GM18517 (cell line): ENCODE data around the gene FAM107B.
"Not testable (repeated sequence)": the region's sequence is repeated elsewhere in the genome, so short reads cannot be mapped to it uniquely, and the experiment has no call there.

Source experiments
- ATAC-seq: cut with Tn5 transposase; IDR thresholded peaks from one replicate; pipeline ENCODE4 v1.9.1; 2021; ENCODE audit warnings: mild to moderate bottlenecking, moderate library complexity; ENCODE audit not compliant: unreplicated experiment

Gene FAM107B

GRCh38 chr10:14774797-14775196, at the start of gene FAM107B:
Gene FAM107B (minus strand): TSS chr10:14774897. CDS start chr10:14774663, 234 bp downstream.
- no peak for ATAC-seq

- no peak for ATAC-seq
Observed at GRCh38 chr10:14823966-14824365, 49.3 kb upstream of the FAM107B start.

DNA sequence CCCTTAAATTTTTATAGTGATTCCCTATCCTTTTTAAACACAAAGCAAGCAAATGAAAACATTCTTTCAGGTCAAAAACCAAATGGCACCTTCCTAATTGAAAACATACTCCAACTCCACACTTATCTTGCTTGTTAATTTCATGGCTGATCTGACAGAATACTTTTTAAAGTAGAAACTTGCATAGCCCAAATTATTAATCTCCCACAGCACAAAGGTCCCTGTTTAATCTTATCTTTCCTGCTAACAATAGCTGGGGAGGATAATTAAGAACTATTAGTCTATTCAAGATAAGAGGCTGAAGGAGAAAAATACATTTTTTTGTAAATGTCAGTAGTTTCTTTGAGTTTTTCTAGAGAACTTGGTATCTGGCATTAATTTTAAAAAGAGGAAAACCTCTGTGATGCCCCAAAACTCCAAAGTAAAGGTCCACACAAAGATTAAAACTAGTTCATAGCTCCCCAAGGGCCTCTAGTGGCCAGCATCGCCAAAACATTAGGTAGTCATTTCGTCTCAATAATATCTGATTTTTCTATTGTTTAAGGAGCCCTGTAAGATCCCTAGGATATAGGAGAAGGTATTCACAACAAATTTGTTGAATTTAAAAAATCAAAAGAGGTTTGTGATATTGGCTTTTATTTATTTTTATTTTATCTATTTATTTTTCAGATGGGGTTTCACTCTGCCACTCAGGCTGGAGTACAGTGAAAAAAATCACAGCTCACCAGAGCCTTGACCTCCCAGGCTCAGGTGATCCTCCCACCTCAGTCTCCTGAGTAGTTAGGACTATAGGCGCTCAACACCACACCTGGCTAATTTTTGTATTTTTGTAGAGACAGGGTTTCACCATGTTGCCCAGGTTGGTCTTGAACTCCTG, 48.4 kb upstream of the FAM107B start:
- no peak for ATAC-seq

GRCh38 chr10:14821635-14822375, 47.1 kb upstream of the FAM107B start:
- no peak for ATAC-seq

GRCh38 chr10:14820775-14821154, 46.1 kb upstream of the FAM107B start:
- no peak for ATAC-seq

- ATAC-seq: no peak
Observed at GRCh38 chr10:14820010-14820774, 45.5 kb upstream of the FAM107B start.

- ATAC-seq: not testable (repeated sequence)
Observed at GRCh38 chr10:14816717-14817116, 42.0 kb upstream of the FAM107B start.

GRCh38 chr10:14815681-14816080, 41.0 kb upstream of the FAM107B start:
- no peak for ATAC-seq

GRCh38 chr10:14812271-14812670, 37.6 kb upstream of the FAM107B start:
- ATAC-seq: no peak

GRCh38 chr10:14810969-14811953, 36.6 kb upstream of the FAM107B start:
- ATAC-seq: no peak

DNA sequence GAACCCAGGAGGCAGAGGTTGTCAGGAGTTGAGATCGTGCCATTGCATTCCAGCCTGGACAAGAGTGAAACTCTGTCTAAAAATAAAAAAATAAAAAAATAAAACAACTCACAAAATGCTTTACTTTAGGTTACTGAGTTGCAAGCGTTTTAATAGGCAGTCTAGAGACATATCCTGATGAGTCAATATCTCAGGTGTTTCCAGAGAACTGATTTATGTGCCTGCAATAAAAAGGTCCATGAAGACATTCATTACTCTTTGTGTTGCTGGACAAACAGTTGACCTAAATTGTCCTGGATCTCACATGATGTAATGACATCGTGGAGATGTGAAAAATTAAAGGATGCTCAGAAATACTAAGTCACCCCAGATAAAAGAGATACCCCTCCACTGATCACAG, 31.6 kb upstream of the FAM107B start:
- ATAC-seq: no peak

DNA sequence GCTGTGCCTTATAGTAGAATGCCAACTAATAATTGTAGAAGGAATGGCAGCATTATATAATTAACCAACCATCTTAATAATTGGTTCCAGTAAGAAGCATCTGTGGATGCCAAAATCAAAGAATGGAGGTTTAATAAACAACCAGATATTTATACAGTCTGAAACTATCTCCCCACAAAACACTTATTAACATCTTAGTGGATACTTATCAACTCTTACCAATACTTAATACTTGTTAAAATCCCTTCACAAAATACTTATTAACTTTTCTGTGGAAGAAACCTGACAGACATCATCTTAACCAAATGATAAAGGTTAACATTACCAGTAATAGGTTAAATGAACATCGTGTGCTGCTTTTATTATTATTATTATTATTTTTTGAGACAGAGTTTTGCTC, 29.1 kb upstream of the FAM107B start:
- ATAC-seq: no peak

DNA sequence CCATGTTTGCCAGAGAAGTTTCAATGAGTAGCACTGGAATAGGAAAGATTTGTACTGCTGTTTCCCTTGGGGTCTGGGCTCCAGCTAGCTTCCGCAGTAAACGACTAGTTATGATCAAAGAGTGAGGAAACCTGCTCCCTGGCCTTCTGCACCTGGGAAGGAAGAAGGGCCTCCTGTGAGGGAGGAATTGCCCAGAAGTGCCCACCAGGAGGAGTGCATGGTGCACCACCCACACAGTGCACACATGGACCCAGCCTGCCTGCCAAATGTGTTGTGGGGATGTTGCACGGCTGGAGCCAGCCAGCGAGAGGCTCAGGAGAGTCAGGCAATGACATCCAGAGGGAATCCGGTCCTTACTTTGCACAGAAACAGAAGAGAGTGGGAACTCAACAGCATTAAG, 27.0 kb upstream of the FAM107B start:
- no peak for ATAC-seq

DNA sequence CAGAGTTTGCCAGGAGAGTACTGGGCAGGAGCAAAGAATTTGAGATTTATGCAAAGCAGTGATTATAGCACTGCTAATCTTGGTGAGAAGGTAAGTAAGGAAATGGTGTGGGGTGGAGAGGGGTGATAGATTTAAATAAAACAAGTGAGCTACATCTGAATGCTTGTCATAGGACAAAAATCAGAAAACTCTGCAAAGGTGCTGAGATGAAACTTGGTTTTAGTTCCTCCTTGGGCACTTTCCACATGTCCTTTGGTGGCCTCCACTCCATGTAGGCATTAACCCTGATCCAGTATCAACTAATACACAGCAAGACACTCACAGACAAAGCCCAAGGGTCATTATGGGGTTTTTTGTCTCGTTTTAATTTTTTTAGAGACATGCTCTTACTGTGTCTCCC, 25.7 kb upstream of the FAM107B start:
- ATAC-seq: no peak

- ATAC-seq: no peak
Observed at GRCh38 chr10:14798636-14799035, 23.9 kb upstream of the FAM107B start.

- no peak for ATAC-seq
Observed at GRCh38 chr10:14787938-14788337, 13.2 kb upstream of the FAM107B start.

GRCh38 chr10:14784459-14785055, 9.9 kb upstream of the FAM107B start:
- no peak for ATAC-seq

GRCh38 chr10:14782691-14783363, 8.1 kb upstream of the FAM107B start:
- ATAC-seq: no peak

- ATAC-seq: no peak
Observed at GRCh38 chr10:14781763-14782162, 7.1 kb upstream of the FAM107B start.
